IPS-NIHi7 (cell line): ENCODE measurements around the gene MRPL4.

Source experiments
- DNase-seq: peaks from one replicate; pipeline ENCODE4 v3.0.0; 2012; ENCODE audit warnings: mixed read lengths; ENCODE audit errors: extremely low spot score

MRPL4 gene

DNA sequence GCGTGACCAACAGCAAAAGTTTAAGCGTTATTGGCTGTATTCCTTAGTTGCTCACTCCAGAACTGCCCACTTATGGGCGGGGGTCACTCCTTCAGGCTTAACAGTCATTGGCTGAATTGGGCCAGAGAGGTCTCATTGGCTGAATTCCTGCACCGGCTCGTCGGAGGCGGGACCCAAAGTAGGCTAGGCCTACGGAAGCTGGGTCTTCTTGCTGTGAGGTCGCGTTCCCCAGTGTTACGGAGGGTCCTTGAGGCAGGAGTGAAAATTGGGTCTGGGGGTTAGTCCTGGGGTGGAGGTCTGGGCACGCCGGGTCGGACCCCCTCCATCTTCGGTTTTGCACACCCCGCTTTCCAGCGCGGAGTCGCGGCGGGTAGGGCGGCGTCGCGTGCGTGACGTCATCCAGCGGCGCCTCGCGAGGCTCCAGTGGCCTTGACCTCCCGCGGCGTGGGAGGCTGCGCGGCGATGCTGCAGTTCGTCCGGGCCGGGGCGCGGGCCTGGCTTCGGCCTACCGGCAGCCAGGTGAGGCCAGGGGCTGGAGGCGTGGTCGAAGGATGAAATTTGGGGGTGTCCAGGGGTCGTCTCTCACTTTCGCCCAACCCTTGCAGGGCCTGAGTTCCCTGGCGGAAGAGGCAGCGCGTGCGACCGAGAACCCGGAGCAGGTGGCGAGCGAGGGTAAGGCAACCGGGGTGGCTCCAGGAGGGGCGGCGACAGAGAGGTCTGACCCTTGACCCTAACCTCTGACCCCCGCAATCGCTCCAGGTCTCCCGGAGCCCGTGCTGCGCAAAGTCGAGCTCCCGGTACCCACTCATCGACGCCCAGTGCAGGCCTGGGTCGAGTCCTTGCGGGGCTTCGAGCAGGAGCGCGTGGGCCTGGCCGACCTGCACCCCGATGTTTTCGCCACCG lies at the start of gene MRPL4:
Gene MRPL4 (plus strand): TSS at position 423 of the 903 bp plus-strand sequence. CDS start 40 bp downstream, at position 463.
- peak; percentile 97 for DNase-seq

- DNase-seq: no peak
Measured at GRCh38 chr19:10203686-10204085, 48.3 kb upstream of the MRPL4 start.

DNA sequence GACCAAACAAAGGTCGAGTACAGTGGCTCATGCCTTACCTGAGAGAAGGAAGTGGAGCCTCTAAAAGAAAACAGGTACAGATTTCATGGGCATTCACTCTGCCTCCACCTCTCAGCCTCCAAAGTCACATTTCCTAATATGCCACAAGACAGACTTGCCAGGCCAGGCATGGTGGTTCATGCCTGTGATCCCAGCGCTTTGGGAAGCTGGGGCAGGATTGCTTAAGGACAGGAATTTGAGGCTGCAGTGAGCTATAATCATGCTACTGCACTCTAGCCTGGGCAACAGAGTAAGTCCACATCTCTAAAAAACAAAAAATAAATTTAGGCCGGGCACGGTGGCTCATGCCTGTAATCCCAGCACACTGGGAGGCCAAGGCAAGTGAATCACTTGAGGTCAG lies 46.4 kb upstream of the MRPL4 start:
- no peak for DNase-seq

DNA sequence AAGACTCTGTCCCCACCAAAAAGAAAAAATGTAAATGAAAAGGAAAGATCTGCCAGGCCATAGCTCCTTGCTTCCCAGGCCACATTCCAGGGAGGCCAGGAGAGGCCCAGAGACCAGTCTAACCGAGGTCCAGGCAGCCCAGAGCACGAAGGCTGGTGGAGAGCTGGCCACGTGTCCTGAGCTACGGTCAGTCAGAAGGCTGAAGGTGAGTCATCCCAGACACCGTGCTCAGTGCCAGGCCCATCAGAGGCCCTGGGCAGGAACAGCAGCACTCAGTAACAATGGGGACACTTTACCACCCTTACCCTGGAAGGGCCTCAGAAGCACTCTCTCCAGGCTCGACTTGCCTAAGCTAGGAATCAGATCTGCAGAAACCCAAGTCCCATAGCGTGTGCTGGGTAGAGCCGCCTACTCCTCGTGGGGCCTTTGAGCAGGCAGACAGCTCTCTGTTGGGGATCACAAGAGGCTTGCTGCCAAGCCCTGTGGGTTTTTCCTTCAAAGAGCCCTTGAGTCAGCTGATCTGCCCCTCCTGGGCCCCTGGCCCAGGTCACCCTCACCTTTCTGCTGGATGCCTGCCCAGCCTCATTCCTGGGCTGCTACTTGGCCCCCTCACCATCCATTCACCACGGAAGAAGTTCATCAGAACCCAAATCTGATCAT lies 45.7 kb upstream of the MRPL4 start:
- DNase-seq: no peak

- no peak for DNase-seq
Measured at GRCh38 chr19:10207026-10207425, 45.0 kb upstream of the MRPL4 start.

DNA sequence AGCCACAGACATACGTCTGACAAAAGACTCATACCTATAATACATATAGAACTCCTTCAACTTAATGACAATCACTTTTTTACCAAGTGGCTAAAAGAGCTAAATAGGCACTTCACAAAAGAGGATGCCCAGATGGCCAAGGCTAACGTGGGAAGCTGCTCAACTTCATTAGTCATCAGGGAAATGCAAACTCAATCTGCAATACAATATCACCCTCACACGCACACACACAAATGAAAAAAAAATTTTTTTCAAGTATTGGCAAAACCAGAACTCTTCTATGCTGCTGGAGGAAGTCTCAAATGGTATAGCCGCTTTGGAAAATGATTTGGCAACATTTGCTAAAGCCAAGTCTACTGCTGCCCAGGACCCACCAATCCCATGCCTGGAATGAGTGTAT lies 42.7 kb upstream of the MRPL4 start:
- DNase-seq: no peak

- DNase-seq: no peak
Measured at GRCh38 chr19:10211061-10211460, 41.0 kb upstream of the MRPL4 start.

GRCh38 chr19:10211691-10212090 lies 40.3 kb upstream of the MRPL4 start:
- DNase-seq: no peak

DNA sequence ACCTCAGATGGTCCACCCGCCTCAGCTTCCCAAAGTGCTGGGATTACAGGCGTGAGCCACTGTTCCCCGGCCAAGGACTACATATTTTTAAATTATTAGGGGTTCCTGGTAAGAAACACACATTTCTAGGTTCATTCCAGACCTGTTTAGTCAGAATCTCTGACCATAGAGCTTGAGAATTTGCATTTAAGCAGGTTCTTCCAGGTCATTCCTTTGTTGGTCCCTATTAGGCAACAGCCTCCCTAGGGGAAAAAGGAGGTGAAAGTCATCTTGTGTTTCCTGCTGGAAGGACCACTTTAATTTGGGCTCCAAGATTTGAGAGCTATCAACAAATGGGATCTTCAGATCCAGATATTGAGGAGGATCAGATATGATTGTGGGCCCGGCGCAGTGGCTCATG lies 37.2 kb upstream of the MRPL4 start:
- no peak for DNase-seq

DNA sequence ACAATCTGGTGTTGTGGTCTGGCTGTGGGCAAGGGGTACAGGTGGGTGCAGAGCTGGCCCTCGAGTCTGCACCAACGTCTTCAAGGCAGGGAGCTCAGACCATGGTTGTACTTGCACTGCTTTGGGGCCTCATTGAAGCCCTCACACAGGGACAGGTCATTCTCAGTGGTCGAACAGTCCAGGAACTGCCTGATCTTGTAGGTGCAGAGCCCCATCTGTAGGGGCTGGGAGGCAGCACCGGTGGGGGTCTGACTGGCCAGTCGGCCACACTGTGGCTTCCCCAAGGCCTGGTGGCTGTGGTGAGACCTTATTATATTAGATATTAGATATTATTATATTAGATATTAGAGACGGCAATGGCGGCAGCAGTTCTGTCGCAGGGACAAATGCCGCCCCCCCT lies 34.9 kb upstream of the MRPL4 start:
- DNase-seq: no peak

DNA sequence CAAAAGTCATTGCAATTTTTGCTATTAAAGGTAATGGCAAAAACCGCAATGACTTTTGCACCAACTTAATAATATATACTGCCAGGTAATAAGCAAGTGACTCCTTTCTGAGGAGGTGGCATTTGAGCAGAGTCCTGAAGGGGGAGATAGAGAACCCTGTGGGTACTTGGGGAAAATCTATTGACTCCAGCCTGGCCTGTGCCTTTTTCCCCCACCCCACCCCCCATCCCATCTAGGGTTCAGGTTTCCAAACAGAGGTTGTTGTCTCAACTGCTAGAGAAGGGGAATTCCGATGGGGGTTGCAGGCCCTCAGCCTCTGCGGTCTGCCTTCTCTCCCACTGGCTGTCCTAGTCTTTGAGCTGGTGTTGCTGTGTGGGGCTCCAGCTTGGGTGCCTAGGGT lies 32.3 kb upstream of the MRPL4 start:
- DNase-seq: peak; percentile 48

GRCh38 chr19:10220695-10221094 lies 31.3 kb upstream of the MRPL4 start:
- DNase-seq: no peak

DNA sequence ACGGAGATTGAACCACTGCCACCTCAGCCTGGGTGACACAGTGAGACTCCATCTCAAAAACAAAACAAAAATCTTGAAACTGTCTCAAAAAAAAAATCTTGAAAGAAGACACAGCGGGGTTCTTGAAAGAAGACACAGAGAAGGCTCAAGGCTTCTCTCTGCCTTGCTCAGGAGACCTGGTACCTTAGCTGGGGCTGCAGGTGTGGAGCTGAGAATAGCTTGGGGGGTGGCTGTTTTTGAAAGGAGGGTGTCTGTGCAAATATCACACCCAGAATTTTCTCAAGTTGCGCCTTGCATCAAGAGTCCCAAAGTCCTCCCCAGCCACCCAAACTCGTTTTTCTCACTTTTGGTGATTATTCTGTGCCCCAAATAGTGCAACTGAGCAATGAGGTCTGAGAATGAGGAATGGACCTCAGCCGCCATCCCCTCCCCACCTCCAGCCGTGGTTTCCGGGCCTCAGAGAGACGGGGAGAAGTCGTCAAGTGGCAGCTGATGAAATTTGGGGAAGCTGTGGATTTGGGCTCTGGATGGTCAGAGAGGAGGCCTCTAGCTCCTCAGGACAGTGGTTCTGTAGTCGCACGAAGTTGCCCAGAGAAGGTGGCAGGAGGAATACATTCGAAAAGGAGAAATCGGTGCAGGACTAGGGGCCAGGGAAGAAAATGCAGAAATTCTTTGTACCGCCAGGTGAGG lies 29.7 kb upstream of the MRPL4 start:
- DNase-seq: no peak

GRCh38 chr19:10223488-10224213 lies 28.4 kb upstream of the MRPL4 start:
- no peak for DNase-seq

- DNase-seq: no peak
Measured at GRCh38 chr19:10224337-10224736, 27.7 kb upstream of the MRPL4 start.

GRCh38 chr19:10226021-10226375 lies 26.0 kb upstream of the MRPL4 start:
- no peak for DNase-seq

GRCh38 chr19:10226376-10227025 lies 25.5 kb upstream of the MRPL4 start:
- no peak for DNase-seq

- no peak for DNase-seq
Measured at GRCh38 chr19:10227026-10227971, 24.7 kb upstream of the MRPL4 start.

- DNase-seq: no peak
Measured at GRCh38 chr19:10228393-10228792, 23.6 kb upstream of the MRPL4 start.

- peak; percentile 77 for DNase-seq
Measured at GRCh38 chr19:10228920-10229319, 23.1 kb upstream of the MRPL4 start.
